Gastrocnemius medialis (tissue), 4 donors: ENCODE measurements around the gene NT5C1B. TPM values are rescaled to one million over a fixed set of nuclear protein-coding genes. Genes with fewer than 3 reads are reported as not detected.

Experiments
- ATAC-seq, 2 donors: fragments of 150-250 bp; one replicate each; pipeline ENCODE4 v1.9.1; 2016
- DNase-seq, 2 donors: peaks; one replicate each; pipeline ENCODE4 v3.0.0-alpha.2; 2019
- H3K27ac ChIP-seq, 4 donors: fragments of 200-600 bp; sonication (generic); 1 replicate in 1 of 4; 2 replicates in 3 of 4; pipeline ENCODE4 v1.5.1; 2016 to 2018; ENCODE audit warnings: mild to moderate bottlenecking in 2 of 4, moderate library complexity in 1 of 4
- H3K27me3 ChIP-seq, 3 donors: fragments of 200-600 bp; sonication (generic) in 2 of 3; 1 replicate in 1 of 3; 2 replicates in 2 of 3; pipeline versions ENCODE4 v1.5.1 to v1.6.0; 2016 to 2019; ENCODE audit warnings: mild to moderate bottlenecking in 1 of 3, moderate library complexity in 1 of 3
- H3K36me3 ChIP-seq, 2 donors: fragments of 200-600 bp; sonication (generic) in 1 of 2; one replicate each; pipeline ENCODE4 v1.5.1; 2017 to 2018
- H3K4me1 ChIP-seq, 2 donors: fragments of 200-600 bp; sonication (generic) in 1 of 2; one replicate each; pipeline ENCODE4 v1.5.1; 2016 to 2017; ENCODE audit warnings: mild to moderate bottlenecking in 2 of 2
- H3K4me3 ChIP-seq, 4 donors: fragments of 200-600 bp; sonication (generic) in 3 of 4; 1 replicate in 1 of 4; 2 replicates in 3 of 4; pipeline ENCODE4 v1.5.1; 2016 to 2019; ENCODE audit warnings: mild to moderate bottlenecking in 2 of 4
- H3K9me3 ChIP-seq, 3 donors: fragments of 200-600 bp; sonication (generic) in 2 of 3; 1 replicate in 1 of 3; 2 replicates in 2 of 3; pipeline ENCODE4 v1.5.1; 2016 to 2019
- POLR2A ChIP-seq, 2 donors: fragments of 450-650 bp; IDR thresholded peaks; one replicate each; pipeline ENCODE4 v1.6.1; 2017; ENCODE audit warnings: antibody characterized with exemption in 2 of 2, mild to moderate bottlenecking in 2 of 2, moderate library complexity in 2 of 2
- in situ Hi-C, 4 donors: fragments of 200-750 bp; cut with MboI; loops; one replicate each; pipeline versions ENCODE4 v1.15.0 to v1.8.0; 2017; ENCODE audit warnings: low sequenced_read_pairs in 4 of 4
- intact Hi-C: fragments of 100-400 bp; cut with DNase I; formaldehyde crosslinking; loops from one replicate; pipeline ENCODE4 v1.15.1; 2023; ENCODE audit warnings: low total_unique reads
- total RNA-seq, 4 donors: library from RNA; depleted of rRNA; stranded (reverse); fragments of >200 nt; gene quantifications; one replicate each; pipeline versions ENCODE4 v1.1.0 to v1.2.3, GENCODE V29; 2016
- TF ChIP-seq, protein P1 (sequence below), 5 experiments: fragments of 450-650 bp in 3 of 5; fragments of 200-600 bp in 2 of 5; sonication (generic) in 2 of 5; IDR thresholded peaks in 4 of 5; conservative IDR thresholded peaks in 1 of 5; 1 replicate in 4 of 5; 2 replicates in 1 of 5; pipeline ENCODE4 v1.5.1; 2016 to 2019; ENCODE audit warnings: antibody characterized with exemption in 5 of 5, mild to moderate bottlenecking in 3 of 5, moderate library complexity in 3 of 5

The NT5C1B gene
- total RNA-seq, 4 donors from 2014 or later: not detected

DNA sequence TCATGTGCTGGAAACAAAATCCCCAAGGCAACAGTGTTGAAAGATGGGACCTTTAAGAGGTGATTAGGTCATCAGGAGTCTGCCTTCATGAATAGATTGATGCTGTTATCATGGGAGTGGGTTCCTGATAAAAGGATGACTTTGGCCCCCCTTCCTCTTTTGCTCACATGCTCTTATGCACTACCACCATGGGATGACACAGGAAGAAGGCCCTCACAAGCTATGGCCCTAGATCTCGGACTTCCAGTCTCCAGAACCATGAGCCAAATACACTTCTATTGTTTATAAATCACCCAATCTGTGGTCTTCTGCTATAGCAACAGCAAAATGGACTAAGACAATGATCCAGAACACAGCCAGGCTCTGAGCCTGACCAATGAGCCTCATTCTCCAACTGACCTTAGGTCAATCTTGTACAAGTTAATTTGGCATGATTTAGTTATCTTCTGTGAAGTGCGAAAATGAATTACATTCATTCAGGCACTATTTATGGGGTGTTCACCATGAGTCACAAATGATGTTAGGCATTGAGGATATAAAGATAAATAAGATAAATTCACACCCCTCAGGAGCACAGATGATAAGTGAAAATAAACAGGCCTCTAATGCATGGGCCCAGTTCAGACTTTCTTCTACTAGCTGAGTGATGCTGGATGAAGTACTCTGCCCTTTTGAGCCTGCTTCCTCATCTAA, 37.7 kb upstream of the NT5C1B start:
- intact Hi-C loops (no loop called here), in situ Hi-C loops (no loop called here)
- no peak for ATAC-seq
- no peaks in the 10 kb centered on the region for H3K9me3 ChIP-seq
- no peak for DNase-seq
- H3K27me3 ChIP-seq: no peaks in the 10 kb centered on the region
- no peaks in the 10 kb centered on the region for H3K4me1 ChIP-seq
- no peak overlapping the region for H3K4me3 ChIP-seq
- TF ChIP-seq POLR2A (IDR thresholded peaks at IDR 0.05): no peak
- TF ChIP-seq, protein P1, sequence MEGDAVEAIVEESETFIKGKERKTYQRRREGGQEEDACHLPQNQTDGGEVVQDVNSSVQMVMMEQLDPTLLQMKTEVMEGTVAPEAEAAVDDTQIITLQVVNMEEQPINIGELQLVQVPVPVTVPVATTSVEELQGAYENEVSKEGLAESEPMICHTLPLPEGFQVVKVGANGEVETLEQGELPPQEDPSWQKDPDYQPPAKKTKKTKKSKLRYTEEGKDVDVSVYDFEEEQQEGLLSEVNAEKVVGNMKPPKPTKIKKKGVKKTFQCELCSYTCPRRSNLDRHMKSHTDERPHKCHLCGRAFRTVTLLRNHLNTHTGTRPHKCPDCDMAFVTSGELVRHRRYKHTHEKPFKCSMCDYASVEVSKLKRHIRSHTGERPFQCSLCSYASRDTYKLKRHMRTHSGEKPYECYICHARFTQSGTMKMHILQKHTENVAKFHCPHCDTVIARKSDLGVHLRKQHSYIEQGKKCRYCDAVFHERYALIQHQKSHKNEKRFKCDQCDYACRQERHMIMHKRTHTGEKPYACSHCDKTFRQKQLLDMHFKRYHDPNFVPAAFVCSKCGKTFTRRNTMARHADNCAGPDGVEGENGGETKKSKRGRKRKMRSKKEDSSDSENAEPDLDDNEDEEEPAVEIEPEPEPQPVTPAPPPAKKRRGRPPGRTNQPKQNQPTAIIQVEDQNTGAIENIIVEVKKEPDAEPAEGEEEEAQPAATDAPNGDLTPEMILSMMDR (IDR thresholded peaks at IDR 0.05 in 4 of 5, conservative IDR thresholded peaks at IDR 0.05 in 1 of 5): no peak
- H3K27ac ChIP-seq: no peak overlapping the region
- H3K36me3 ChIP-seq: no peaks in the 10 kb centered on the region

DNA sequence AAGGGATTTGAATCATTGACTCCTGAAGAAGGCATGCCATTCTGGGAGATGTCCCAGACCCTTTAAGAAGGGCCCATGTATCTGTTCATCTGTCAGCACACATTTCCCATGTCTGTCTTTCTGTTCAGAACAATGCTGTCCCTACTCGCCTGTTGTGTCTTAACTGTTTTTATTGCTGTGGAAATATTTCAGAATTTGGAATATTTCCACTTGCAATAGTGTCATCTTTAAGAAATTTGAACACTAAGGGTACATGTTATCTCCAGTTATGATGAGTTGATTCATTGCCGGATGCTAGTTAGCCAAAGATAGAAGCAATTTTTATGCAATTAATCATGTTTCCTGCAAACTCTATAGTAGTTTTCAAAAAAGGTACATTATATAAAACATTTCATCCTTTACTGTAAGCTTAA, 36.9 kb upstream of the NT5C1B start:
- DNase-seq (no peak), ATAC-seq (no peak)
- Histone ChIP-seq H3K9me3 (no peaks in the 10 kb centered on the region), H3K4me1 (no peaks in the 10 kb centered on the region), H3K27me3 (no peaks in the 10 kb centered on the region), H3K4me3 (no peak overlapping the region), H3K27ac (no peak overlapping the region), H3K36me3 (no peaks in the 10 kb centered on the region)
- TF ChIP-seq, protein P1 (IDR thresholded peaks at IDR 0.05 in 4 of 5, conservative IDR thresholded peaks at IDR 0.05 in 1 of 5): no peak
- TF ChIP-seq POLR2A (IDR thresholded peaks at IDR 0.05): no peak
- intact Hi-C loops (no loop called here), in situ Hi-C loops (no loop called here)

DNA sequence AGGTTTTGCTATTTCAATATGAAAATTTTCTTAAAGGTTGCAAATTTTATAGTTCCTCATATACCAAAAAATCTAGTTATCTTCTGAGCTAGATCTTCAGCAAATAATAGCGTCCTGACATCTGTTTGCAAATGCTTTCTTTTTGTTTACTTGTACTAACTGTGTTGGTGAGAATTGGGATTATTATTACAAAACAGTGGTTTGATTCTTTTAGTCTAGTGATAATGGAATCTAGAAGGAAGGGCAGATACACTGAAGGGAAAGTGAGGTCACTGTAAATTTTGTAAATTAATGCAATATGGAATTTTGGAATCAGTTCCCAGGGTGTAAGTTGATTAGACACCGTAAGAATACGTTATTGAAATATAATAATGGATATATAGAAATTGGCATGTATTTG, 36.2 kb upstream of the NT5C1B start:
- no peaks in the 10 kb centered on the region for H3K4me1 ChIP-seq
- H3K27me3 ChIP-seq: no peaks in the 10 kb centered on the region
- DNase-seq (no peak), ATAC-seq (no peak)
- H3K36me3 ChIP-seq: no peaks in the 10 kb centered on the region
- in situ Hi-C loops: no loop called here
- H3K9me3 ChIP-seq: no peaks in the 10 kb centered on the region
- H3K4me3 ChIP-seq: no peak overlapping the region
- TF ChIP-seq, protein P1 (IDR thresholded peaks at IDR 0.05 in 4 of 5, conservative IDR thresholded peaks at IDR 0.05 in 1 of 5): no peak
- TF ChIP-seq POLR2A (IDR thresholded peaks at IDR 0.05): no peak
- no peak overlapping the region for H3K27ac ChIP-seq
- intact Hi-C loops: no loop called here

DNA sequence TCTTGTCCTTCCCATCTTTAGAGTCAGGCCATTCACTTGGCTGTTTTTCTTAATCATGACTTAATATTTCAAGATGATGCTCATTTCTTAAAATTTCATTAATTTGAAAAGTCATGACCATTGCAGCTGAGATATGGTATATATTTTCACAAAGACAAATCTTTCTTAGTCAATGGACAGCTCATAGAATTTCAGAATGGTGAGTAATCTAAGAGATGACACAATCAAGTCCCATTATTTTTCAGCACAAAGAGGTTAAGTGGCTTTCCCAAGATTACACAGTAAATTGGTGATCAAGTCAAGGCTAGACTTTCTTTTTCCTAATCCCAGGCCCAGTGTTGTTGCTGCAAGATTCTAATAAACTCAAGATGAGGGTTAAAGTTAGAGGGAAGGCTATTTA, 34.4 kb upstream of the NT5C1B start:
- Histone ChIP-seq H3K9me3 (no peaks in the 10 kb centered on the region), H3K36me3 (no peaks in the 10 kb centered on the region), H3K4me3 (no peak overlapping the region), H3K27ac (no peak overlapping the region), H3K27me3 (no peaks in the 10 kb centered on the region), H3K4me1 (no peaks in the 10 kb centered on the region)
- DNase-seq (no peak), ATAC-seq (no peak)
- intact Hi-C loops: no loop called here
- TF ChIP-seq POLR2A (IDR thresholded peaks at IDR 0.05): no peak
- TF ChIP-seq, protein P1 (IDR thresholded peaks at IDR 0.05 in 4 of 5, conservative IDR thresholded peaks at IDR 0.05 in 1 of 5): no peak
- in situ Hi-C loops: no loop called here
